H1 (cell line): ENCODE measurements around the gene BAZ2B. TPM values are rescaled to one million over a fixed set of nuclear protein-coding genes. Genes with fewer than 3 reads are reported as not detected.

Experiments used
- BACH1 ChIP-seq: IDR thresholded peaks from 2 replicates; pipeline ENCODE4 v1.6.1; 2012; ENCODE audit warnings: low read length, improper control_type of control experiment
- polyA plus RNA-seq, 7 experiments: library from polyadenylated mRNA; depleted of rRNA in 3 of 7; stranded (reverse) in 5 of 7; unstranded in 2 of 7; fragments of >200 nt in 5 of 7; fragments of 200-250 nt in 2 of 7; gene quantifications; 1 replicate in 5 of 7; 2 replicates in 1 of 7; 4 replicates in 1 of 7; pipeline versions ENCODE4 v1.2.1 to v1.2.3, GENCODE V29; 2011 to 2013; ENCODE audit warnings: missing spikeins in 2 of 7, mixed read lengths in 2 of 7
- total RNA-seq: library from RNA; stranded (reverse); fragmentation: NEBNext Ultra II Directional; extraction: Animal tissue kit (Norgen Biotek cat#: 25700); gene quantifications from 2 replicates; pipeline ENCODE4 v1.2.1, GENCODE V29; 2021
- TF ChIP-seq, protein P1 (sequence below): fragments of 300-600 bp; sonication (generic); IDR thresholded peaks from 2 replicates; pipeline ENCODE4 v1.7.1; 2012; ENCODE audit warnings: low read length, moderate library complexity, mild to moderate bottlenecking, inconsistent platforms; ENCODE audit not compliant: insufficient replicate concordance

The BAZ2B gene
- total and polyA plus RNA-seq, 2 of the 8 experiments (the other 6 are each of a cell fraction or from before 2014, with no cell fraction given): 15.2 to 46.3 TPM

DNA sequence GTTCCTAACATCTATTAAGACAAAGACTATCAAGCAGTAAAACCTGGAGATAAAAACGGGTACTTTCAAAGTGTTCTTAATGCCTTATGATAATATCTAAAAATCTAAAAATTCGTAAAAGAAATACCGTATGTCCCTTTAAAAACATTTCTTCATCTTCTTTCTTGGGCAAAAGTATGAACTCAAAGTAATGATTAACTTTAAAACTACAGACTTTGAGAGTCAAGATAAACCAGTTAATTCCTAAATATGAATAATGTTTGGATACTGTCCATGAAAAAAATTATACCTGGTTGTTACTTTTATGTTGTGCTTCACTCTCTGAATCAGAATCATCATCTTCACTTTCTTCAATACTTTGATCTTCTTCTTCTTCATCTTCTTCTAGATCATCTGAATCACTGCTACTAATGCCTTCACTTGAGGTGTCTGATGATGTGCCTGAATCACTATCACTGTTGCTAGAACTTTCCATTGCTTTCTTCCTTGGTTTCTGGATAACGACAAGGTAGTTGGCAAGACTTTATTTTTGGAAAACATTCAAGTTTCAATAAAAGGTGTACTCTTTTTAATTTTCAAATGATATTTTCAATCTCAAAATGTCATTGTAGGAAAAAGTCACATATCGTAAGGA lies 177.5 kb downstream of the BAZ2B start (continued):
- TF ChIP-seq, protein P1, sequence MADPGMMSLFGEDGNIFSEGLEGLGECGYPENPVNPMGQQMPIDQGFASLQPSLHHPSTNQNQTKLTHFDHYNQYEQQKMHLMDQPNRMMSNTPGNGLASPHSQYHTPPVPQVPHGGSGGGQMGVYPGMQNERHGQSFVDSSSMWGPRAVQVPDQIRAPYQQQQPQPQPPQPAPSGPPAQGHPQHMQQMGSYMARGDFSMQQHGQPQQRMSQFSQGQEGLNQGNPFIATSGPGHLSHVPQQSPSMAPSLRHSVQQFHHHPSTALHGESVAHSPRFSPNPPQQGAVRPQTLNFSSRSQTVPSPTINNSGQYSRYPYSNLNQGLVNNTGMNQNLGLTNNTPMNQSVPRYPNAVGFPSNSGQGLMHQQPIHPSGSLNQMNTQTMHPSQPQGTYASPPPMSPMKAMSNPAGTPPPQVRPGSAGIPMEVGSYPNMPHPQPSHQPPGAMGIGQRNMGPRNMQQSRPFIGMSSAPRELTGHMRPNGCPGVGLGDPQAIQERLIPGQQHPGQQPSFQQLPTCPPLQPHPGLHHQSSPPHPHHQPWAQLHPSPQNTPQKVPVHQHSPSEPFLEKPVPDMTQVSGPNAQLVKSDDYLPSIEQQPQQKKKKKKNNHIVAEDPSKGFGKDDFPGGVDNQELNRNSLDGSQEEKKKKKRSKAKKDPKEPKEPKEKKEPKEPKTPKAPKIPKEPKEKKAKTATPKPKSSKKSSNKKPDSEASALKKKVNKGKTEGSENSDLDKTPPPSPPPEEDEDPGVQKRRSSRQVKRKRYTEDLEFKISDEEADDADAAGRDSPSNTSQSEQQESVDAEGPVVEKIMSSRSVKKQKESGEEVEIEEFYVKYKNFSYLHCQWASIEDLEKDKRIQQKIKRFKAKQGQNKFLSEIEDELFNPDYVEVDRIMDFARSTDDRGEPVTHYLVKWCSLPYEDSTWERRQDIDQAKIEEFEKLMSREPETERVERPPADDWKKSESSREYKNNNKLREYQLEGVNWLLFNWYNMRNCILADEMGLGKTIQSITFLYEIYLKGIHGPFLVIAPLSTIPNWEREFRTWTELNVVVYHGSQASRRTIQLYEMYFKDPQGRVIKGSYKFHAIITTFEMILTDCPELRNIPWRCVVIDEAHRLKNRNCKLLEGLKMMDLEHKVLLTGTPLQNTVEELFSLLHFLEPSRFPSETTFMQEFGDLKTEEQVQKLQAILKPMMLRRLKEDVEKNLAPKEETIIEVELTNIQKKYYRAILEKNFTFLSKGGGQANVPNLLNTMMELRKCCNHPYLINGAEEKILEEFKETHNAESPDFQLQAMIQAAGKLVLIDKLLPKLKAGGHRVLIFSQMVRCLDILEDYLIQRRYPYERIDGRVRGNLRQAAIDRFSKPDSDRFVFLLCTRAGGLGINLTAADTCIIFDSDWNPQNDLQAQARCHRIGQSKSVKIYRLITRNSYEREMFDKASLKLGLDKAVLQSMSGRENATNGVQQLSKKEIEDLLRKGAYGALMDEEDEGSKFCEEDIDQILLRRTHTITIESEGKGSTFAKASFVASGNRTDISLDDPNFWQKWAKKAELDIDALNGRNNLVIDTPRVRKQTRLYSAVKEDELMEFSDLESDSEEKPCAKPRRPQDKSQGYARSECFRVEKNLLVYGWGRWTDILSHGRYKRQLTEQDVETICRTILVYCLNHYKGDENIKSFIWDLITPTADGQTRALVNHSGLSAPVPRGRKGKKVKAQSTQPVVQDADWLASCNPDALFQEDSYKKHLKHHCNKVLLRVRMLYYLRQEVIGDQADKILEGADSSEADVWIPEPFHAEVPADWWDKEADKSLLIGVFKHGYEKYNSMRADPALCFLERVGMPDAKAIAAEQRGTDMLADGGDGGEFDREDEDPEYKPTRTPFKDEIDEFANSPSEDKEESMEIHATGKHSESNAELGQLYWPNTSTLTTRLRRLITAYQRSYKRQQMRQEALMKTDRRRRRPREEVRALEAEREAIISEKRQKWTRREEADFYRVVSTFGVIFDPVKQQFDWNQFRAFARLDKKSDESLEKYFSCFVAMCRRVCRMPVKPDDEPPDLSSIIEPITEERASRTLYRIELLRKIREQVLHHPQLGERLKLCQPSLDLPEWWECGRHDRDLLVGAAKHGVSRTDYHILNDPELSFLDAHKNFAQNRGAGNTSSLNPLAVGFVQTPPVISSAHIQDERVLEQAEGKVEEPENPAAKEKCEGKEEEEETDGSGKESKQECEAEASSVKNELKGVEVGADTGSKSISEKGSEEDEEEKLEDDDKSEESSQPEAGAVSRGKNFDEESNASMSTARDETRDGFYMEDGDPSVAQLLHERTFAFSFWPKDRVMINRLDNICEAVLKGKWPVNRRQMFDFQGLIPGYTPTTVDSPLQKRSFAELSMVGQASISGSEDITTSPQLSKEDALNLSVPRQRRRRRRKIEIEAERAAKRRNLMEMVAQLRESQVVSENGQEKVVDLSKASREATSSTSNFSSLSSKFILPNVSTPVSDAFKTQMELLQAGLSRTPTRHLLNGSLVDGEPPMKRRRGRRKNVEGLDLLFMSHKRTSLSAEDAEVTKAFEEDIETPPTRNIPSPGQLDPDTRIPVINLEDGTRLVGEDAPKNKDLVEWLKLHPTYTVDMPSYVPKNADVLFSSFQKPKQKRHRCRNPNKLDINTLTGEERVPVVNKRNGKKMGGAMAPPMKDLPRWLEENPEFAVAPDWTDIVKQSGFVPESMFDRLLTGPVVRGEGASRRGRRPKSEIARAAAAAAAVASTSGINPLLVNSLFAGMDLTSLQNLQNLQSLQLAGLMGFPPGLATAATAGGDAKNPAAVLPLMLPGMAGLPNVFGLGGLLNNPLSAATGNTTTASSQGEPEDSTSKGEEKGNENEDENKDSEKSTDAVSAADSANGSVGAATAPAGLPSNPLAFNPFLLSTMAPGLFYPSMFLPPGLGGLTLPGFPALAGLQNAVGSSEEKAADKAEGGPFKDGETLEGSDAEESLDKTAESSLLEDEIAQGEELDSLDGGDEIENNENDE: no peak
- TF ChIP-seq BACH1: no peak
